Ascending aorta (tissue), 2 donors: ENCODE results near the gene ADK. TPM values are rescaled to one million over a fixed set of nuclear protein-coding genes. Genes with fewer than 3 reads are reported as not detected.

Experiments
- DNase-seq, 2 donors: peaks; one replicate each; pipeline ENCODE4 v3.0.0-alpha.2; 2019; ENCODE audit warnings: low spot score in 2 of 2
- H3K27ac ChIP-seq, 2 donors: fragments of 200-600 bp; sonication (generic); one replicate each; pipeline ENCODE4 v1.5.1; 2016 to 2017; ENCODE audit warnings: mild to moderate bottlenecking in 1 of 2
- H3K27me3 ChIP-seq: fragments of 200-600 bp; sonication (generic); one replicate; pipeline ENCODE4 v1.5.1; 2017
- H3K36me3 ChIP-seq, 2 donors: fragments of 200-600 bp; sonication (generic); one replicate each; pipeline ENCODE4 v1.5.1; 2016
- H3K4me1 ChIP-seq, 2 donors: fragments of 200-600 bp; sonication (generic); one replicate each; pipeline ENCODE4 v1.5.1; 2016 to 2017; ENCODE audit warnings: mild to moderate bottlenecking in 1 of 2
- H3K4me3 ChIP-seq, 2 donors: fragments of 200-600 bp; sonication (generic); one replicate each; pipeline ENCODE4 v1.5.1; 2016 to 2017; ENCODE audit warnings: mild to moderate bottlenecking in 1 of 2
- H3K9me3 ChIP-seq, 2 donors: fragments of 200-600 bp; sonication (generic); one replicate each; pipeline ENCODE4 v1.5.1; 2016
- intact Hi-C: fragments of 100-400 bp; cut with DNase I; formaldehyde crosslinking; loops from one replicate; pipeline ENCODE4 v1.15.1; 2023
- total RNA-seq: library from RNA; depleted of rRNA; stranded (reverse); fragments of >200 nt; gene quantifications from one replicate; pipeline ENCODE4 v1.1.0, GENCODE V29; 2016
- TF ChIP-seq, protein P1 (sequence below), 3 experiments: fragments of 200-600 bp in 2 of 3; fragments of 450-650 bp in 1 of 3; sonication (generic) in 2 of 3; IDR thresholded peaks; one replicate each; pipeline ENCODE4 v1.5.1; 2016 to 2019; ENCODE audit warnings: antibody characterized with exemption in 3 of 3, mild to moderate bottlenecking in 1 of 3, moderate library complexity in 1 of 3

The ADK gene
- total RNA-seq, 1 donor from 2014 or later, result 2.4 TPM

DNA sequence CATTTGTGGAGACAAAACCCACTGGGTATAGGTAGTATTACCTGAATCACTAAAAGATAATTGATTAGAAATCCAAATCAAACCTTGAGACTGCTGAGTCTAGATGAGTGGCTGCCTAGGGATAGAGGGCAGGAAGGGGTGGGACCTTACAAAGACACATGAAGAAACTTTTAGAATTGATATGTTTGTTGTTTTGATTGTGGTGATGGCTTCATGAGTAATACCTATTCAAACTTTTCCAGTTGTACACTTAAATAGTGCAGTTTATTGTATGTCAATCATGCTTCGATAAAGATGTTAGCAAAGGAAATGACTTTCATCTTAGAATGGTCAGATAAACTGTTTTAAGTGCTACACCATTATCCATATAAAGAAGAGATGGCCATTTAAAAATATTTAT lies 486.7 kb downstream of the ADK start:
- Histone ChIP-seq H3K4me1 (peaks cover 0 to 3% of the 10 kb centered on the region in 2 donors), H3K27me3 (no peaks in the 10 kb centered on the region), H3K4me3 (no peak overlapping the region), H3K36me3 (no peaks in the 10 kb centered on the region), H3K9me3 (no peaks in the 10 kb centered on the region), H3K27ac (no peak overlapping the region)
- intact Hi-C loops, result no loop called here
- DNase-seq, result no peak
- TF ChIP-seq, protein P1, sequence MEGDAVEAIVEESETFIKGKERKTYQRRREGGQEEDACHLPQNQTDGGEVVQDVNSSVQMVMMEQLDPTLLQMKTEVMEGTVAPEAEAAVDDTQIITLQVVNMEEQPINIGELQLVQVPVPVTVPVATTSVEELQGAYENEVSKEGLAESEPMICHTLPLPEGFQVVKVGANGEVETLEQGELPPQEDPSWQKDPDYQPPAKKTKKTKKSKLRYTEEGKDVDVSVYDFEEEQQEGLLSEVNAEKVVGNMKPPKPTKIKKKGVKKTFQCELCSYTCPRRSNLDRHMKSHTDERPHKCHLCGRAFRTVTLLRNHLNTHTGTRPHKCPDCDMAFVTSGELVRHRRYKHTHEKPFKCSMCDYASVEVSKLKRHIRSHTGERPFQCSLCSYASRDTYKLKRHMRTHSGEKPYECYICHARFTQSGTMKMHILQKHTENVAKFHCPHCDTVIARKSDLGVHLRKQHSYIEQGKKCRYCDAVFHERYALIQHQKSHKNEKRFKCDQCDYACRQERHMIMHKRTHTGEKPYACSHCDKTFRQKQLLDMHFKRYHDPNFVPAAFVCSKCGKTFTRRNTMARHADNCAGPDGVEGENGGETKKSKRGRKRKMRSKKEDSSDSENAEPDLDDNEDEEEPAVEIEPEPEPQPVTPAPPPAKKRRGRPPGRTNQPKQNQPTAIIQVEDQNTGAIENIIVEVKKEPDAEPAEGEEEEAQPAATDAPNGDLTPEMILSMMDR (IDR thresholded peaks at IDR 0.05), result no peak

DNA sequence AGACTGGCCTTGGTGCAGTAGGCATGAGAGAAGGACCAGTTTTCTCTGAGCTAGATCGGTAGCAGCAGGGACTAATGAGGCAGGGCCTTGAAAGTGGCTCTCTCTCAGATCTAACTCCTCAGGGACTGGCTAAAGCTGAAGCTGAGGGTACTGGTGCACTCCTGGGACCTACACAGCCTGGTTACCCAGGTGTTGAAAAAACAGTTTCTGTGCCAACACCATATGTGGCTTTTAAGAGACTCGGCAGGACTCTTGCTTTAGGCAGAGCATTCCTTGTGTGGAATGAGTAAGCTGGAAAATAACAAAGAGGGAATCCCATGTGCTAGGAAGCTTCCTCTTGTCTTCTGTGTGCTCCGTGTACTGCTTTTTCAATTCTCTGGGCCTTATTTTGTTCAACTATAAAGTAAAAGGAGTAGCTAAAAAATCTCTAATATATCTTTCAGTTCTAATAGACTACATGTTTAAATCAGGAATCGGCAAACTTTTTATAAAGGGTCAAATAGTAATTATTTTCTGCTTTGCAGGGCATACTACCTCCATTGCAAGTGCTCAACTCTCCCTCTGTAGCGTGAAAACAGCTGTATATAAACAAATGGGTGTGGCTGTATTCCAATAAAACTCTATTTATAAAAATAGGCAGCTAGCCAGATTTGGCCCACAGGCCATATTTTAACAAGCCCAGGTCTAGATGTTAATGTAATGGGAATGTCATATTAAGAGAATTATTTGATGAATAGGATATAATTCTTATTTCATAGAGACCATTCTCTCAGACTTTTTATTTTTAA lies 489.3 kb downstream of the ADK start:
- H3K4me3 ChIP-seq, result no peak overlapping the region
- intact Hi-C loops, result no loop called here
- no peaks in the 10 kb centered on the region for H3K36me3 ChIP-seq
- no peak overlapping the region for H3K27ac ChIP-seq
- peaks cover 0 to 3% of the 10 kb centered on the region in 2 donors for H3K4me1 ChIP-seq
- H3K27me3 ChIP-seq, result no peaks in the 10 kb centered on the region
- DNase-seq, result no peak
- H3K9me3 ChIP-seq, result no peaks in the 10 kb centered on the region
- TF ChIP-seq, protein P1 (IDR thresholded peaks at IDR 0.05), result no peak

GRCh38 chr10:74641659-74642058 lies 490.6 kb downstream of the ADK start:
- Histone ChIP-seq H3K27ac (no peak overlapping the region), H3K4me3 (no peak overlapping the region), H3K4me1 (peaks cover 0 to 3% of the 10 kb centered on the region in 2 donors), H3K27me3 (no peaks in the 10 kb centered on the region), H3K9me3 (no peaks in the 10 kb centered on the region), H3K36me3 (no peaks in the 10 kb centered on the region)
- no peak for DNase-seq
- TF ChIP-seq, protein P1 (IDR thresholded peaks at IDR 0.05), result no peak
- intact Hi-C loops, result no loop called here

DNA sequence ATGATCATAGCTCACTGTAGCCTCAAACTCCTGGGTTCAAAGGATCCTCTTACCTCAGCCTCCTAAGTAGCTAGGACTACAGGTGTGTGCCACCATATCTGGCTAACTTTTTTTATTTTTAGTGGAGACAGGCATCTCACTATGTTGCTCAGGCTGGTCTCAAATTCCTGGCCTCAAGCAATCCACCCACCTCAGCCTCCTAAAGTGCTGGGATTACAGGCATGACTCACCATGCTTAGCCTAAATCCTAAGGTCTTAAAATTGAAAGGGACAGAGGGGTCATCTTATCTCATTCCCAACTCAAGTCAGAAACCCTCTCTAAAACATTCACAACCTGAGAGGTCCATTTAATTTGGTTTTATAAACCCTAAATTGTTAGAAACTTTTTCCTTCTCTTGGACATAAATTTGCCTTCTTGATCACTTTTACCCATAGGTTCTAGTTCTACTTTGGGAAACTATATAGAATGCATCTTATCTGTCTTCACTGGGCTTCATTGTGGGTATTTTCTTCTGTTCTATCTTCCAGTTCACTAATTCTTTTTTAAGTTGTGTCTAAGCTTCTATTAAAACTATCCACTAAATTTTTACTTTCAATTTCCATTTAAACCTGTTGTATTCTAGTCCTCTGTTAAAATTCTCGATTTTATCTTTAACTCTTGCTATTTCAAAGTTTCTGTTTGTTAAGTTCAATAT lies 492.0 kb downstream of the ADK start:
- intact Hi-C loops, result no loop called here
- Histone ChIP-seq H3K27ac (no peak overlapping the region), H3K36me3 (no peaks in the 10 kb centered on the region), H3K4me1 (peaks cover 0 to 3% of the 10 kb centered on the region in 2 donors), H3K9me3 (no peaks in the 10 kb centered on the region), H3K27me3 (no peaks in the 10 kb centered on the region), H3K4me3 (no peak overlapping the region)
- TF ChIP-seq, protein P1 (IDR thresholded peaks at IDR 0.05), result no peak
- DNase-seq, result no peak

DNA sequence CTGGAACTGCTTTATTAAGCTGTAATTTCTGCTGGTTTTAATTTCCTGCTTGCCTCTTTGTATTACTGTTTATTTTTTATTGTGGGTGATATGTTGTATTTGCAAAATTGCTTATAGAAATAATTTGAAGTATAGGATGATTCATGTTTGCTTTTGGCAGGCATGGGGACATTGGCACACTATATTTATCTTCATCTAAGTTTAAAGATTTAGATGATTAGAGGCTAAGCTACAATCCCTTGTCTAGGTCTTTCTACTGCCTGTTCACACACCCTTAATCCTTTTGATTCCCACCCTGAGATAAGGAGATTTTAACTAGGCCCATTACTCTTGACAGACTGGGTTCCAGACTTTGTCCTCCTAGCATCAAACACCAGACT lies 492.6 kb downstream of the ADK start:
- intact Hi-C loops, result no loop called here
- Histone ChIP-seq H3K27me3 (no peaks in the 10 kb centered on the region), H3K36me3 (no peaks in the 10 kb centered on the region), H3K4me1 (peaks cover 0 to 3% of the 10 kb centered on the region in 2 donors), H3K27ac (no peak overlapping the region), H3K9me3 (no peaks in the 10 kb centered on the region), H3K4me3 (no peak overlapping the region)
- TF ChIP-seq, protein P1 (IDR thresholded peaks at IDR 0.05), result no peak
- DNase-seq, result no peak
